Ovary (tissue), 9 donors: Measurements from ENCODE around the gene ERVK3-1. TPM values are rescaled to one million over a fixed set of nuclear protein-coding genes. Genes with fewer than 3 reads are reported as not detected.

Experiments
- DNase-seq, 5 donors: peaks; one replicate each; pipeline ENCODE4 v3.0.0-alpha.2; 2019 to 2020
- H3K27ac ChIP-seq, 2 donors: fragments of 200-600 bp; one replicate each; pipeline versions ENCODE4 v1.5.1 to v1.8.0; 2019 to 2022
- H3K27me3 ChIP-seq: fragments of 200-600 bp; one replicate; pipeline ENCODE4 v1.8.0; 2022
- H3K36me3 ChIP-seq: fragments of 200-600 bp; sonication (generic); one replicate; pipeline ENCODE4 v1.5.1; 2019
- H3K4me1 ChIP-seq: one replicate; pipeline ENCODE4 v1.8.1; 2013; ENCODE audit warnings: mild to moderate bottlenecking, moderate library complexity; ENCODE audit not compliant: insufficient read depth
- H3K4me3 ChIP-seq: fragments of 200-600 bp; sonication (generic); one replicate; pipeline ENCODE4 v1.5.1; 2017
- H3K9me3 ChIP-seq, 2 donors: fragments of 200-600 bp in 1 of 2; sonication (generic) in 1 of 2; one replicate each; pipeline versions ENCODE4 v1.5.1 to v1.8.1; 2013 to 2019; ENCODE audit warnings: mild to moderate bottlenecking in 1 of 2, moderate library complexity in 1 of 2
- CTCF ChIP-seq, 3 donors: fragments of 450-650 bp in 2 of 3; fragments of 200-600 bp in 1 of 3; IDR thresholded peaks; one replicate each; pipeline versions ENCODE4 v1.5.1 to v1.8.0; 2016 to 2022; ENCODE audit warnings: antibody characterized with exemption in 3 of 3, mild to moderate bottlenecking in 1 of 3
- EP300 ChIP-seq: sonication (generic); formaldehyde crosslinking; IDR thresholded peaks from one replicate; pipeline ENCODE4 v1.6.1; 2017; ENCODE audit warnings: antibody characterized with exemption
- POLR2A ChIP-seq: fragments of 450-650 bp; IDR thresholded peaks from one replicate; pipeline ENCODE4 v1.6.1; 2017; ENCODE audit warnings: antibody characterized with exemption, mild to moderate bottlenecking, moderate library complexity
- WGBS, 3 donors: extraction: QIAGEN DNeasy Blood & Tissue Kit in 1 of 3; methylation state at CpG; one replicate each; pipeline versions ENCODE4 v1.1.5 to v1.1.7; 2013 to 2017; 5-methylcytosine and 5-hydroxymethylcytosine counted together
- intact Hi-C, 4 donors: fragments of 100-400 bp; cut with DNase I; formaldehyde crosslinking; loops; one replicate each; pipeline versions ENCODE4 v1.11.0 to v1.15.1; 2022 to 2023
- polyA plus RNA-seq, 2 donors: library from polyadenylated mRNA; stranded (reverse); fragments of 200-250 nt in 1 of 2; fragments of 350-450 nt in 1 of 2; fragmentation: Illumina TruSeq in 1 of 2; extraction: RNeasy Lipid Tissue Mini Kit (QIAGEN cat#74804) in 1 of 2; gene quantifications; one replicate each; pipeline ENCODE4 v1.2.3, GENCODE V29; 2013 to 2014
- total RNA-seq, 7 donors: library from RNA; depleted of rRNA in 2 of 7; stranded (reverse); fragments of >200 nt in 2 of 7; fragmentation: NEBNext Ultra II Directional in 3 of 7; extraction: Animal tissue kit (Norgen Biotek cat#: 25700) in 3 of 7; gene quantifications; one replicate each; pipeline versions ENCODE4 v1.1.0 to v1.2.4, GENCODE V29; 2016 to 2023
- donor health status: DM: no; HTN: no; CAD: no; lungs with moderate emphysema.
- donor health status: DM: no; HTN: no; CAD: no.
- donor health status: Bipolar disorder and iron deficiency.
- donor health status: DM: yes; HTN: yes; CAD: no.
- donor health status: DM: no; HTN: no; CAD: no.
- donor health status: DM: yes; HTN: yes; CAD: no.

Gene ERVK3-1
- total and polyA plus RNA-seq, 9 donors: 26.9 to 52.5 (median 29.9) TPM

- Histone ChIP-seq H3K4me3 (no peak overlapping the region), H3K36me3 (peaks cover 2% of the 10 kb centered on the region), H3K4me1 (no peaks in the 10 kb centered on the region), H3K27ac (no peak overlapping the region), H3K9me3 (peaks cover 54 to 95% of the 10 kb centered on the region in 2 donors), H3K27me3 (no peaks in the 10 kb centered on the region)
- TF ChIP-seq POLR2A (no peak), EP300 (no peak), CTCF (IDR thresholded peaks at IDR 0.05) (no peak)
- intact Hi-C loops: no loop called here
- no peak for DNase-seq
- 94 to 99% (median 98%) methylated on average over 7 of the region's 7 CpGs for WGBS, 3 donors
These were observed 42.3 kb upstream of the ERVK3-1 start for GRCh38 chr19:58262922-58263296.

GRCh38 chr19:58265100-58265499 lies 40.1 kb upstream of the ERVK3-1 start:
- no peaks in the 10 kb centered on the region for H3K4me1 ChIP-seq
- no peak for DNase-seq
- H3K36me3 ChIP-seq: peaks cover 2% of the 10 kb centered on the region
- no peaks in the 10 kb centered on the region for H3K27me3 ChIP-seq
- intact Hi-C loops: no loop called here
- WGBS, 3 donors: 94 to 100% (median 97%) methylated on average over 3 of the region's 3 CpGs
- no peak overlapping the region for H3K4me3 ChIP-seq
- H3K9me3 ChIP-seq: peaks cover 39 to 92% of the 10 kb centered on the region in 2 donors
- no peak for TF ChIP-seq POLR2A
- TF ChIP-seq EP300: no peak
- no peak for TF ChIP-seq CTCF (IDR thresholded peaks at IDR 0.05)
- H3K27ac ChIP-seq: no peak overlapping the region

GRCh38 chr19:58268344-58268743 lies 36.8 kb upstream of the ERVK3-1 start:
- intact Hi-C loops: no loop called here
- Histone ChIP-seq H3K27me3 (no peaks in the 10 kb centered on the region), H3K4me3 (no peak overlapping the region), H3K36me3 (peaks cover 1% of the 10 kb centered on the region), H3K4me1 (no peaks in the 10 kb centered on the region), H3K9me3 (peaks cover 15 to 86% of the 10 kb centered on the region in 2 donors), H3K27ac (no peak overlapping the region)
- 94 to 97% (median 97%) methylated on average over 3 of the region's 3 CpGs for WGBS, 3 donors
- TF ChIP-seq EP300: no peak
- no peak for TF ChIP-seq POLR2A
- TF ChIP-seq CTCF (IDR thresholded peaks at IDR 0.05): no peak
- no peak for DNase-seq

- DNase-seq: no peak
- 90 to 98% (median 94%) methylated on average over 2 of the region's 2 CpGs for WGBS, 3 donors
- no peak for TF ChIP-seq EP300
- Histone ChIP-seq H3K9me3 (peaks cover 7 to 37% of the 10 kb centered on the region in 2 donors), H3K27ac (no peak overlapping the region), H3K4me3 (no peak overlapping the region), H3K4me1 (no peaks in the 10 kb centered on the region), H3K36me3 (no peaks in the 10 kb centered on the region), H3K27me3 (no peaks in the 10 kb centered on the region)
- intact Hi-C loops: loop anchor here in 1 of 4 donors (10.0 kb wide), 1 partner anchor 90 kb away; the partner anchor contains the start of gene ZNF274
These were observed 30.4 kb upstream of the ERVK3-1 start for GRCh38 chr19:58274771-58275201.

GRCh38 chr19:58275564-58275963 lies 29.6 kb upstream of the ERVK3-1 start:
- no peaks in the 10 kb centered on the region for H3K4me1 ChIP-seq
- DNase-seq: no peak
- H3K4me3 ChIP-seq: no peak overlapping the region
- no peaks in the 10 kb centered on the region for H3K36me3 ChIP-seq
- no peak overlapping the region for H3K27ac ChIP-seq
- TF ChIP-seq EP300: no peak
- no peak for TF ChIP-seq CTCF (IDR thresholded peaks at IDR 0.05)
- no peak for TF ChIP-seq POLR2A
- intact Hi-C loops: loop anchor here in 1 of 4 donors (10.0 kb wide), 1 partner anchor 91 kb away; the partner anchor contains the start of gene ZNF274
- H3K9me3 ChIP-seq: peaks cover 7 to 30% of the 10 kb centered on the region in 2 donors
- 94 to 98% (median 98%) methylated on average over 3 of the region's 3 CpGs for WGBS, 3 donors
- H3K27me3 ChIP-seq: no peaks in the 10 kb centered on the region
